Measurements from ENCODE around the gene ARHGAP30. TPM values are rescaled to one million over a fixed set of nuclear protein-coding genes. Genes with fewer than 3 reads are reported as not detected.

Gene ARHGAP30
- total and polyA plus RNA-seq, 2 of the 4 experiments (the other 2 are of a cell fraction), result 0.02 TPM; not detected in 1

DNA sequence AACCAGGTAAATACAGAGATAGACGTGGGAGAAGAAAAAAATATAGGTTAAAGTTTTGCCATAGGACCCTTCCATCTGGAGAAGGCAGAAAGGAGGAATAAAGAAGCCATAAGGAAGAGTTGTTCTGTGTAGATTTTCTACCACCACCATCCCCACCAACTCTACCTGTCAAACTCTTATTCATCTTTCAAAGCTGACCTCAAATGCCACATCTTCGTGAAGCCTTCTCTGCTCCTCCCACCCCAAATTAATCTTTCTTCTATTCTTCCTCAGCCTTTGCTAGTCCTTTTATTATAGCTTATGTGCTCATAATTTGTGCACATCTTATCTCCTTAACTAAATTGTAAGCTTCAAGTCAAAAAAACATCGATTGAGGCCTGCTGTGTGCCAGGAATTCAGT, 20.9 kb upstream of the ARHGAP30 start:
- Histone ChIP-seq H3K14ac (replicated peaks; ENCODE audit: low read depth, low read length) (no peak overlapping the region), H3K79me1 (ENCODE audit: low read depth in 1 of 2, low read length in 2 of 2) (no peaks in the 10 kb centered on the region), H2BK120ac (ENCODE audit: low read depth, low read length) (no peak overlapping the region), H4K5ac (ENCODE audit: low read depth, low read length) (no peak overlapping the region), H3K27ac (ENCODE audit: insufficient read depth, low read length) (no peak overlapping the region), H2AK9ac (replicated peaks; ENCODE audit: low read depth, low read length, poor library complexity) (no peak overlapping the region), H3K18ac (ENCODE audit: low read depth, low read length) (no peak overlapping the region), H2BK5ac (ENCODE audit: low read depth, low read length, poor library complexity, severe bottlenecking) (no peak overlapping the region), H2AK5ac (ENCODE audit: low read depth, low read length) (no peak overlapping the region), H3K56ac (ENCODE audit: extremely low read depth, insufficient read depth, low read length) (no peak overlapping the region), H3K9me3 (ENCODE audit: control insufficient read depth, insufficient read depth, low read length) (no peaks in the 10 kb centered on the region), H4K20me1 (ENCODE audit: insufficient read depth, low read length) (no peaks in the 10 kb centered on the region), H2BK15ac (ENCODE audit: low read depth, low read length) (no peak overlapping the region), H3K4me1 (ENCODE audit: control insufficient read depth, insufficient read depth, low read length) (peaks cover 8% of the 10 kb centered on the region; the same call in 1 of the 2 replicates), H3K9ac (ENCODE audit: low read depth, low read length) (no peak overlapping the region), H3K4me2 (ENCODE audit: low read depth, low read length) (no peak overlapping the region), H2BK20ac (ENCODE audit: low read depth, low read length) (no peak overlapping the region), H2AFZ (replicated peaks; ENCODE audit: low read length, poor library complexity) (no peak overlapping the region), H3K4me3 (ENCODE audit: insufficient read depth, low read depth, low read length) (no peak overlapping the region), H3K4ac (ENCODE audit: low read depth, low read length) (no peak overlapping the region), H4K91ac (ENCODE audit: insufficient read depth, low read depth, low read length) (no peak overlapping the region), H3K27me3 (ENCODE audit: control insufficient read depth, insufficient read depth, low read length) (no peaks in the 10 kb centered on the region), H3K36me3 (ENCODE audit: control insufficient read depth, insufficient read depth, low read length) (no peaks in the 10 kb centered on the region), H4K8ac (ENCODE audit: low read depth in 2 of 2, low read length in 2 of 2) (no peak overlapping the region), H3K9me1 (ENCODE audit: insufficient read depth, low read length) (peaks cover 14% of the 10 kb centered on the region), H3K23ac (ENCODE audit: low read depth, low read length) (no peak overlapping the region)
- DNase-seq (no peak), ATAC-seq (ENCODE audit: low read depth) (no peak)
- intact Hi-C loops (cut with micrococcal nuclease) (no loop called here), dilution Hi-C loops (cut with HindIII; ENCODE audit: low sequenced_read_pairs, unreplicated experiment) (no loop called here), in situ Hi-C loops (cut with MboI; ENCODE audit: low sequenced_read_pairs) (no loop called here)
- BruUV-seq (replicated peaks), result no TSS peak
- ChIA-PET POLR2A (ENCODE audit: unreplicated experiment) (no interaction called here), CTCF (no interaction called here)
- no CpG with 5 or more reads among the region's 3 CpGs for WGBS, 2 experiments (ENCODE audit: extremely low coverage in 2 of 2, insufficient read length in 1 of 2)
- TF ChIP-seq POLR2A (IDR thresholded peaks at IDR 0.05; ENCODE audit: low read depth, low read length) (no peak), MAZ (IDR thresholded peaks at IDR 0.05; ENCODE audit: borderline replicate concordance, low read depth, low read length) (no peak), RFX5 (IDR thresholded peaks at IDR 0.05; ENCODE audit: low read depth, low read length) (no peak), SMC3 (IDR thresholded peaks at IDR 0.05; ENCODE audit: low read depth, low read length) (no peak)
- TF ChIP-seq, protein P1, sequence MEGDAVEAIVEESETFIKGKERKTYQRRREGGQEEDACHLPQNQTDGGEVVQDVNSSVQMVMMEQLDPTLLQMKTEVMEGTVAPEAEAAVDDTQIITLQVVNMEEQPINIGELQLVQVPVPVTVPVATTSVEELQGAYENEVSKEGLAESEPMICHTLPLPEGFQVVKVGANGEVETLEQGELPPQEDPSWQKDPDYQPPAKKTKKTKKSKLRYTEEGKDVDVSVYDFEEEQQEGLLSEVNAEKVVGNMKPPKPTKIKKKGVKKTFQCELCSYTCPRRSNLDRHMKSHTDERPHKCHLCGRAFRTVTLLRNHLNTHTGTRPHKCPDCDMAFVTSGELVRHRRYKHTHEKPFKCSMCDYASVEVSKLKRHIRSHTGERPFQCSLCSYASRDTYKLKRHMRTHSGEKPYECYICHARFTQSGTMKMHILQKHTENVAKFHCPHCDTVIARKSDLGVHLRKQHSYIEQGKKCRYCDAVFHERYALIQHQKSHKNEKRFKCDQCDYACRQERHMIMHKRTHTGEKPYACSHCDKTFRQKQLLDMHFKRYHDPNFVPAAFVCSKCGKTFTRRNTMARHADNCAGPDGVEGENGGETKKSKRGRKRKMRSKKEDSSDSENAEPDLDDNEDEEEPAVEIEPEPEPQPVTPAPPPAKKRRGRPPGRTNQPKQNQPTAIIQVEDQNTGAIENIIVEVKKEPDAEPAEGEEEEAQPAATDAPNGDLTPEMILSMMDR (conservative IDR thresholded peaks at IDR 0.05; ENCODE audit: low read depth, low read length), result no peak

Measured in IMR-90 (cell line).